Cardiac fibroblast (primary cell): Measurements from ENCODE around the gene FAM177A1.
"Not testable (repeated sequence)": the region's sequence is repeated elsewhere in the genome, so short reads cannot be mapped to it uniquely, and the experiment has no call there.

Source experiments
- DNase-seq, 2 donors: peaks; one replicate each; pipeline versions ENCODE4 v3.0.0 to v3.0.0-alpha.2; 2010; ENCODE audit warnings: low read depth in 2 of 2
- H3K4me3 ChIP-seq, 2 donors: replicated peaks in 1 of 2; 1 replicate in 1 of 2; 2 replicates in 1 of 2; pipeline ENCODE4 v1.5.1; 2011; ENCODE audit warnings: low read depth in 2 of 2, low read length in 2 of 2, mild to moderate bottlenecking in 2 of 2, moderate library complexity in 1 of 2
- TF ChIP-seq, protein P1 (sequence below): IDR thresholded peaks from one replicate; pipeline ENCODE4 v1.5.1; 2011; ENCODE audit warnings: low read depth, mild to moderate bottlenecking, low read length, inconsistent platforms

Gene FAM177A1

DNA sequence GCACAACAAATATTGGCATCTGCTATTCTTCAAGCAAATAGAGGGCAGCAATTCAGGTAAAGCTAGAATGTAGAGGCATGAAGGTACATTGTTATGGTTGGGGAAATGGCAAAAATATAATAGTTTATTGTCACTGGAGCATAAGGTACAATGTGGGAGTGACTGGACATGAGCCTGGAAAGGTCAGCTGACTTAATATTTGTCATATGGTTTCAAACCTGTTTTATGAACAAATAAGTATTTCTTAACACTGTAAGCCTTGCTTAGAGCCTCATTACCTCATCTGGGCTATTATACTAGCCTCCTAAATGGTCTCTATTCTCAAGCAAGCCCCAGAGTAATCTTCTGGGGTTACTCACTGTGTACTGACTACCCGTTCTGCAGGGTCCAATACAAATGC lies 33.7 kb downstream of the FAM177A1 start:
- no peak overlapping the region for H3K4me3 ChIP-seq
- DNase-seq, result peak in 1 of 2 donors; percentile 10
- TF ChIP-seq, protein P1, sequence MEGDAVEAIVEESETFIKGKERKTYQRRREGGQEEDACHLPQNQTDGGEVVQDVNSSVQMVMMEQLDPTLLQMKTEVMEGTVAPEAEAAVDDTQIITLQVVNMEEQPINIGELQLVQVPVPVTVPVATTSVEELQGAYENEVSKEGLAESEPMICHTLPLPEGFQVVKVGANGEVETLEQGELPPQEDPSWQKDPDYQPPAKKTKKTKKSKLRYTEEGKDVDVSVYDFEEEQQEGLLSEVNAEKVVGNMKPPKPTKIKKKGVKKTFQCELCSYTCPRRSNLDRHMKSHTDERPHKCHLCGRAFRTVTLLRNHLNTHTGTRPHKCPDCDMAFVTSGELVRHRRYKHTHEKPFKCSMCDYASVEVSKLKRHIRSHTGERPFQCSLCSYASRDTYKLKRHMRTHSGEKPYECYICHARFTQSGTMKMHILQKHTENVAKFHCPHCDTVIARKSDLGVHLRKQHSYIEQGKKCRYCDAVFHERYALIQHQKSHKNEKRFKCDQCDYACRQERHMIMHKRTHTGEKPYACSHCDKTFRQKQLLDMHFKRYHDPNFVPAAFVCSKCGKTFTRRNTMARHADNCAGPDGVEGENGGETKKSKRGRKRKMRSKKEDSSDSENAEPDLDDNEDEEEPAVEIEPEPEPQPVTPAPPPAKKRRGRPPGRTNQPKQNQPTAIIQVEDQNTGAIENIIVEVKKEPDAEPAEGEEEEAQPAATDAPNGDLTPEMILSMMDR, result no peak

DNA sequence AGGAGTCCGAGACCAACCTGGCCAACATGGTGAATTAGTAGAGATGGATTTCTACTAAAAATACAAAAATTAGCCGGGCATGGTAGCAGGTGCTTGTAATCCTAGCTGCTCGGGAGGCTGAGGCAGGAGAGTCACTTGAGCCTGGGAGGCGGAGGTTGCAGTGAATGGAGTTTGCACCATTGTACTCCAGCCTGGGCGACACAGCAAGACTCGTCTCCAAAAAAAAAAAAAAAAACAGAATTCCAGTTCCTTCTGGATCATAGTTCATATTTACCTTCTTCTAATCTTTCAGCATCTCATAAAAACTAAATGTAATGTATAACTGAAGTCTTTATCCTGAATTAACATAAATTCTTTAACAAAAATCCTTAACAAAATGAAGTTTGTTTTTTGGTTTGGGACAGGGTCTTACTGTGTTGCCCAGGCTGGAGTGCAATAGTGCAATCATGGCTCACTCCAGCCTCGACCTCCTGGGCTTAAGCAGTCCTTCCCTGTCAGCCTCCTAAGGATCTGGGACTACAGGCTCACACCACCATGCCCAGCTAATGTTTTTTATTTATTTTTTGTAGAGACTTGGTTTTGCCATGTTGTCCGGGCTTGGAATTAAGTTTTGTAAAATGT lies 37.6 kb downstream of the FAM177A1 start:
- DNase-seq, result no peak
- TF ChIP-seq, protein P1, result no peak
- H3K4me3 ChIP-seq, result no peak overlapping the region

- TF ChIP-seq, protein P1, result no peak
- DNase-seq, result no peak
- H3K4me3 ChIP-seq, result no peak overlapping the region
Measured at GRCh38 chr14:35085441-35085840, 39.4 kb downstream of the FAM177A1 start.

DNA sequence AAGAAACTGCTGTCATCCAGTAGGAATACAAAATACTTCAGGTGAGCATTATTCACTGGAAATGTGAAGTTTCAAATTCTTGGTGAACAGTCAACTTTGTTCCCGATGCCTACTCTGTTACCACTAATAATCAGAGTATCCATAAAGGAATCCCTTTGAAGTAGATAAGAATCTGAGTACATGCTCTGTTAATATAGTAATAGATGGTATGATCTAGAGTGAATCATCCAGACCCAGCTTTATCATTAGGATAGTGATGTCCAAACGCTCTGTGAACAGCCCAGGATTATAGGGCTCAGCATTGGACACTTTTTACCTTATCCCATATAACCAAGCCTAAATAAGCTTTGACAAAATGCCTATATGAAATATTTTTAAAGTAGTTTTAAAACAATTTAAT lies 42.4 kb downstream of the FAM177A1 start:
- DNase-seq, result no peak
- H3K4me3 ChIP-seq, result no peak overlapping the region
- TF ChIP-seq, protein P1, result no peak

DNA sequence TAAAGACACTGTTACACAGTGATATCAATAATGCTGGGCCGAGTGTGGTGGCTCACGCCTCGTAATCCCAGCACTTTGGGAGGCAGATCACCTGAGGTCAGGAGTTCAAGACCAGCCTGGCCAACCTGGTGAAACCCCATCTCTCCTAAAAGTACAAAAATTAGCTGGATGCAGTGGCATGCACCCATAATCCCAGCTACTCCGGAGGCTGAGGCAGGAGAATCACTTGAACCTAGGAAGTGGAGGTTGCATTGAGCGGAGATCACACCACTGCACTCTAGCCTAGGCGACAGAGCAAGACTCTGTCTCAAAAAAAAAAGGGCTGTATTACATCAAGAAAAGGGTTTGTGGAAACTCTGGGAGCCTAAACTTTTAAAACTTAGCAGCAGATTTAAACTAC lies 48.6 kb downstream of the FAM177A1 start:
- H3K4me3 ChIP-seq, DNase-seq: not testable (repeated sequence)

DNA sequence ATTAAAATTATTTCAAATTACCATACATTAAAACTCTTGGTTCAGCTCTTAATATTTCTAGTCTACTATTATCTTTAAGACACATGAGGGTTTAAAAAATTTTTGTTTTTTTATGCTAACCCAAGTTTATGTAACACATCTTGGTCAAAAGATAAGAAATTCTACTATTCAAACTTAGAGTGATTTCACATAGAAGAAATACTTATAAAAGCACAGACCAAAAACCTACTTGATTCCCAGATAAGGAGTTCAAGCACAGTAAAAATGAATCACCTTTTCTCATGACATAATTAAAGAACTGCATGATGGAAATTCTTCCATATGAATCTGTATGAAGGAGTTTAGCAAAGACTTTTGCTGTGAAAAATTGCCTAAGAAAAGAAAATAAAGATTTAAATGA lies 61.8 kb downstream of the FAM177A1 start:
- no peak overlapping the region for H3K4me3 ChIP-seq
- no peak for DNase-seq
- TF ChIP-seq, protein P1, result no peak

GRCh38 chr14:35112641-35113040 lies 66.6 kb downstream of the FAM177A1 start:
- TF ChIP-seq, protein P1, result no peak
- no peak for DNase-seq
- H3K4me3 ChIP-seq, result no peak overlapping the region
